Body of pancreas (tissue), 4 donors: ENCODE measurements around the gene ACSL1.

Experiments
- POLR2A ChIP-seq, 3 donors: fragments of 450-650 bp; IDR thresholded peaks; one replicate each; pipeline ENCODE4 v1.6.1; 2016; ENCODE audit warnings: antibody characterized with exemption in 3 of 3, mild to moderate bottlenecking in 2 of 3
- TF ChIP-seq, protein P1 (sequence below), 7 experiments: fragments of 450-650 bp in 4 of 7; fragments of 200-600 bp in 3 of 7; sonication (generic) in 3 of 7; IDR thresholded peaks; one replicate each; pipeline ENCODE4 v1.5.1; 2016 to 2019; ENCODE audit warnings: antibody characterized with exemption in 7 of 7

DNA sequence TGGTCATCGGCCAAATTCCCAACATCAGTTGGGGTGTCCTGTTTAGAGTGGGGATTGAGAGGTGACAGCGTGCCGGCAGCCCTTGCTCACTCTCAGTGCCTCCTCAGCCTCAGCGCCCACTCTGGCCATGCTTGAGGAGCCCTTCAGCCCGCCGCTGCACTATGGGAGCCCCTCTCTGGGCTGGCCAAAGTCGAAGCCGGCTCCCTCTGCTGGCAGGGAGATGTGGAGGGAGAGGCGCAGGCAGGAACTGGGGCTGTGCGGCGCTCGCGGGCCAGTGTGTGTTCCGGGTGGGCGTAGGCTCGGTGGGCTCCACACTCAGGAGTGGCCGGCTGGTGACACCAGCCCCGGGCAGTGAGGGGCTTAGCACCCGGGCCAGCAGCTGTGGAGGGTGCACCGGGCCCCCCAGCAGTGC is 84.8 kb downstream of the ACSL1 start:
- TF ChIP-seq, protein P1, sequence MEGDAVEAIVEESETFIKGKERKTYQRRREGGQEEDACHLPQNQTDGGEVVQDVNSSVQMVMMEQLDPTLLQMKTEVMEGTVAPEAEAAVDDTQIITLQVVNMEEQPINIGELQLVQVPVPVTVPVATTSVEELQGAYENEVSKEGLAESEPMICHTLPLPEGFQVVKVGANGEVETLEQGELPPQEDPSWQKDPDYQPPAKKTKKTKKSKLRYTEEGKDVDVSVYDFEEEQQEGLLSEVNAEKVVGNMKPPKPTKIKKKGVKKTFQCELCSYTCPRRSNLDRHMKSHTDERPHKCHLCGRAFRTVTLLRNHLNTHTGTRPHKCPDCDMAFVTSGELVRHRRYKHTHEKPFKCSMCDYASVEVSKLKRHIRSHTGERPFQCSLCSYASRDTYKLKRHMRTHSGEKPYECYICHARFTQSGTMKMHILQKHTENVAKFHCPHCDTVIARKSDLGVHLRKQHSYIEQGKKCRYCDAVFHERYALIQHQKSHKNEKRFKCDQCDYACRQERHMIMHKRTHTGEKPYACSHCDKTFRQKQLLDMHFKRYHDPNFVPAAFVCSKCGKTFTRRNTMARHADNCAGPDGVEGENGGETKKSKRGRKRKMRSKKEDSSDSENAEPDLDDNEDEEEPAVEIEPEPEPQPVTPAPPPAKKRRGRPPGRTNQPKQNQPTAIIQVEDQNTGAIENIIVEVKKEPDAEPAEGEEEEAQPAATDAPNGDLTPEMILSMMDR (IDR thresholded peaks at IDR 0.05): no peak
- no peak for TF ChIP-seq POLR2A (IDR thresholded peaks at IDR 0.05)
